Neuronal stem cell (in vitro differentiated cells): ENCODE measurements around the gene FSTL4.

Experiments
- DNase-seq: peaks from one replicate; pipeline ENCODE4 v3.0.0-alpha.2; 2013; ENCODE audit warnings: low spot score
- H2AFZ ChIP-seq: one replicate; pipeline ENCODE4 v1.6.1; 2013; ENCODE audit warnings: mild to moderate bottlenecking, low read length, inconsistent platforms
- H2AK5ac ChIP-seq: 2 replicates; pipeline ENCODE4 v1.6.1; 2013; ENCODE audit warnings: low read depth, mild to moderate bottlenecking, inconsistent platforms, low read length, moderate library complexity, mixed read lengths
- H2BK120ac ChIP-seq: 2 replicates; pipeline ENCODE4 v1.6.1; 2013; ENCODE audit warnings: low read depth, mild to moderate bottlenecking, inconsistent platforms, low read length, moderate library complexity, mixed read lengths
- H2BK12ac ChIP-seq: one replicate; pipeline ENCODE4 v1.6.1; 2013; ENCODE audit warnings: low read length, inconsistent platforms
- H2BK15ac ChIP-seq: 2 replicates; pipeline ENCODE4 v1.6.1; 2013; ENCODE audit warnings: mild to moderate bottlenecking, low read length, inconsistent platforms, mixed read lengths
- H2BK5ac ChIP-seq: one replicate; pipeline ENCODE4 v1.6.1; 2013; ENCODE audit warnings: inconsistent platforms, mild to moderate bottlenecking, low read length, moderate library complexity
- H3K14ac ChIP-seq: one replicate; pipeline ENCODE4 v1.6.1; 2013; ENCODE audit warnings: low read length, inconsistent platforms
- H3K18ac ChIP-seq: 2 replicates; pipeline ENCODE4 v1.6.1; 2013; ENCODE audit warnings: low read length, inconsistent platforms
- H3K23ac ChIP-seq: 2 replicates; pipeline ENCODE4 v1.6.1; 2013; ENCODE audit warnings: low read depth, mild to moderate bottlenecking, mixed read lengths, low read length, inconsistent platforms; ENCODE audit not compliant: poor library complexity
- H3K27ac ChIP-seq: replicated peaks from 3 replicates; pipeline ENCODE4 v1.5.1; 2013; ENCODE audit warnings: low read length, inconsistent platforms
- H3K27me3 ChIP-seq, 3 experiments: 2 replicates each; pipeline ENCODE4 v1.6.1; 2013; ENCODE audit warnings: low read length in 3 of 3, mild to moderate bottlenecking in 2 of 3, inconsistent platforms in 1 of 3, low read depth in 1 of 3, mixed read lengths in 1 of 3, moderate library complexity in 1 of 3; ENCODE audit not compliant: control insufficient read depth in 3 of 3, insufficient read depth in 3 of 3
- H3K36me3 ChIP-seq, 2 donors: replicated peaks in 1 of 2; 2 replicates each; pipeline ENCODE4 v1.6.1; 2013; ENCODE audit warnings: low read length in 2 of 2; ENCODE audit not compliant: control insufficient read depth in 2 of 2, insufficient read depth in 2 of 2
- H3K4ac ChIP-seq: 2 replicates; pipeline ENCODE4 v1.6.1; 2013; ENCODE audit warnings: inconsistent platforms, mild to moderate bottlenecking, low read length, moderate library complexity
- H3K4me1 ChIP-seq, 2 donors: 1 replicate in 1 of 2; 2 replicates in 1 of 2; pipeline ENCODE4 v1.6.1; 2013; ENCODE audit warnings: low read length in 2 of 2, low read depth in 1 of 2; ENCODE audit not compliant: control insufficient read depth in 2 of 2, insufficient read depth in 1 of 2
- H3K4me2 ChIP-seq: one replicate; pipeline ENCODE4 v1.6.1; 2013; ENCODE audit warnings: mild to moderate bottlenecking, low read length, inconsistent platforms; ENCODE audit not compliant: insufficient read depth, poor library complexity, severe bottlenecking
- H3K4me3 ChIP-seq, 2 donors: 2 replicates each; pipeline ENCODE4 v1.5.1; 2013; ENCODE audit warnings: low read length in 2 of 2, mild to moderate bottlenecking in 2 of 2, inconsistent platforms in 1 of 2, moderate library complexity in 1 of 2
- H3K79me1 ChIP-seq: one replicate; pipeline ENCODE4 v1.6.1; 2013; ENCODE audit warnings: low read depth, mild to moderate bottlenecking, inconsistent platforms, low read length, moderate library complexity
- H3K9ac ChIP-seq: one replicate; pipeline ENCODE4 v1.6.1; 2013; ENCODE audit warnings: mild to moderate bottlenecking, low read depth, low read length, inconsistent platforms; ENCODE audit not compliant: poor library complexity
- H3K9me3 ChIP-seq, 2 donors: replicated peaks in 1 of 2; 2 replicates each; pipeline versions ENCODE3 to v1.6.1; 2013; ENCODE audit warnings: low read length in 2 of 2, mild to moderate bottlenecking in 2 of 2, inconsistent platforms in 1 of 2, low read depth in 1 of 2, mixed read lengths in 1 of 2, moderate library complexity in 1 of 2; ENCODE audit not compliant: control insufficient read depth in 2 of 2, insufficient read depth in 1 of 2
- H4K8ac ChIP-seq: one replicate; pipeline ENCODE4 v1.6.1; 2013; ENCODE audit warnings: low read depth, mild to moderate bottlenecking, inconsistent platforms, low read length, moderate library complexity
- H4K91ac ChIP-seq: one replicate; pipeline ENCODE4 v1.6.1; 2013; ENCODE audit warnings: low read length, low read depth, mild to moderate bottlenecking, inconsistent platforms; ENCODE audit not compliant: poor library complexity
- WGBS, 2 donors: extraction: QIAGEN DNeasy Blood & Tissue Kit; methylation state at CpG; one replicate each; pipeline ENCODE4 v1.1.7; 2013; ENCODE audit warnings: missing lambda C conversion rate in 2 of 2, mixed read lengths in 1 of 2; ENCODE audit not compliant: insufficient read length in 2 of 2, insufficient replicate concordance in 1 of 2; ENCODE audit errors: extremely low coverage in 2 of 2; 5-methylcytosine and 5-hydroxymethylcytosine counted together

Gene FSTL4

DNA sequence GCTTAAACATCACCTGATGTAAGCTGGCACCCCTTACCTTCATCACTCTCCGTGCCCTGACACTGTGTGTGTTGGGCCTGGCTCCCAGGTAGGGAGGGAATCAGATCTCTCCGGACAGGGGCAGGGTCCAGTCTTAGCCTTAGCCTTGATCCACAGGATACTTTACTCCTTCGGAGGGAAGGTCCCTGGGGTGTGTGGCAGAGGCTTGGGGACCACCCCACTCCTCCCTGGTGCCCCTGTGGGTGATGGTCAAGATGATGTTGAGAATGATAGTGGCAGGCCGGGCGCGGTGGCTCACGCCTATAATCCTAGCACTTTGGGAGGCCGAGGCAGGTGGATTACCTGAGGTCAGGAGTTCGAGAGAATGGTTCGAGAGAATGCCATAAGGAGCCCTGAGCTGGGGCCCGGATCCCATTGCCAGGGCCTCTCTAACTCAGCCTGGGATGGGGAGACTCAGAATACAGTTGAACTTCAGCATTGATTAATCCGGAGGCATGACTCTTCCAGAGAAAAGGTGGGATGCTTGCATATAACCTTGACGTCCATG, 291.0 kb downstream of the FSTL4 start:
- no peaks in the 10 kb centered on the region for H3K9me3 ChIP-seq
- no peak overlapping the region for H3K4me3 ChIP-seq
- H4K91ac ChIP-seq: no peak overlapping the region
- no peak overlapping the region for H3K18ac ChIP-seq
- H2AK5ac ChIP-seq: peak overlapping the region; percentile 66
- DNase-seq: no peak
- H2AFZ ChIP-seq: no peak overlapping the region
- H3K4ac ChIP-seq: no peak overlapping the region
- H2BK120ac ChIP-seq: no peak overlapping the region
- peaks cover 0 to 19% of the 10 kb centered on the region in 2 donors for H3K4me1 ChIP-seq
- H3K4me2 ChIP-seq: no peak overlapping the region
- no peaks in the 10 kb centered on the region for H3K36me3 ChIP-seq
- no peak overlapping the region for H3K14ac ChIP-seq
- H2BK5ac ChIP-seq: no peak overlapping the region
- H3K27me3 ChIP-seq: peaks cover 0 to 34% (median 0%) of the 10 kb centered on the region in 3 experiments
- peak overlapping the region; percentile 14 for H3K23ac ChIP-seq
- no CpG with 5 or more reads among the region's 13 CpGs for WGBS, 2 donors
- H2BK12ac ChIP-seq: no peak overlapping the region
- H3K9ac ChIP-seq: no peak overlapping the region
- H2BK15ac ChIP-seq: no peak overlapping the region
- H3K27ac ChIP-seq: no peak overlapping the region
- H4K8ac ChIP-seq: no peak overlapping the region
- no peaks in the 10 kb centered on the region for H3K79me1 ChIP-seq

- no peak overlapping the region for H2BK120ac ChIP-seq
- H3K9ac ChIP-seq: no peak overlapping the region
- H3K79me1 ChIP-seq: no peaks in the 10 kb centered on the region
- H3K23ac ChIP-seq: no peak overlapping the region
- no peak overlapping the region for H3K18ac ChIP-seq
- H3K4ac ChIP-seq: no peak overlapping the region
- no peak for DNase-seq
- no peak overlapping the region for H3K4me3 ChIP-seq
- no peak overlapping the region for H2BK15ac ChIP-seq
- no peaks in the 10 kb centered on the region for H3K36me3 ChIP-seq
- H3K4me1 ChIP-seq: peaks cover 0 to 13% of the 10 kb centered on the region in 2 donors
- no peak overlapping the region for H2BK5ac ChIP-seq
- H3K4me2 ChIP-seq: no peak overlapping the region
- H4K8ac ChIP-seq: no peak overlapping the region
- no peak overlapping the region for H2AK5ac ChIP-seq
- H4K91ac ChIP-seq: no peak overlapping the region
- WGBS, 2 donors: no CpG with 5 or more reads among the region's 5 CpGs
- H3K27ac ChIP-seq: no peak overlapping the region
- H3K27me3 ChIP-seq: peaks cover 0 to 34% (median 0%) of the 10 kb centered on the region in 3 experiments
- H3K14ac ChIP-seq: no peak overlapping the region
- no peak overlapping the region for H2BK12ac ChIP-seq
- no peak overlapping the region for H2AFZ ChIP-seq
- H3K9me3 ChIP-seq: no peaks in the 10 kb centered on the region
Observed at GRCh38 chr5:133319905-133320520, 292.3 kb downstream of the FSTL4 start.

GRCh38 chr5:133319244-133319643, 293.1 kb downstream of the FSTL4 start:
- no peak overlapping the region for H3K4me3 ChIP-seq
- H3K27me3 ChIP-seq: peaks cover 0 to 28% (median 0%) of the 10 kb centered on the region in 3 experiments
- no peaks in the 10 kb centered on the region for H3K36me3 ChIP-seq
- H3K9ac ChIP-seq: no peak overlapping the region
- H3K4me1 ChIP-seq: peaks cover 0 to 13% of the 10 kb centered on the region in 2 donors
- peak overlapping the region; percentile 24 for H2AK5ac ChIP-seq
- H3K14ac ChIP-seq: no peak overlapping the region
- no peak overlapping the region for H3K4ac ChIP-seq
- H3K79me1 ChIP-seq: no peaks in the 10 kb centered on the region
- H2BK5ac ChIP-seq: no peak overlapping the region
- no peaks in the 10 kb centered on the region for H3K9me3 ChIP-seq
- H2BK12ac ChIP-seq: peak overlapping the region; percentile 30
- H2BK120ac ChIP-seq: peak overlapping the region; percentile 17
- DNase-seq: no peak
- H3K27ac ChIP-seq: no peak overlapping the region
- H3K18ac ChIP-seq: peak overlapping the region; percentile 86
- no peak overlapping the region for H4K91ac ChIP-seq
- H3K4me2 ChIP-seq: no peak overlapping the region
- peak overlapping the region; percentile 4 for H3K23ac ChIP-seq
- no peak overlapping the region for H4K8ac ChIP-seq
- H2BK15ac ChIP-seq: peak overlapping the region; percentile 34
- no peak overlapping the region for H2AFZ ChIP-seq
- no CpG with 5 or more reads among the region's 5 CpGs for WGBS, 2 donors

- Histone ChIP-seq H3K27me3 (peaks cover 0 to 22% (median 0%) of the 10 kb centered on the region in 3 experiments), H3K4me3 (no peak overlapping the region), H3K79me1 (no peaks in the 10 kb centered on the region), H3K4me1 (peaks cover 0 to 13% of the 10 kb centered on the region in 2 donors), H3K14ac (no peak overlapping the region), H3K4ac (no peak overlapping the region), H3K18ac (no peak overlapping the region), H2BK12ac (no peak overlapping the region), H2BK5ac (no peak overlapping the region), H3K23ac (no peak overlapping the region), H3K9me3 (no peaks in the 10 kb centered on the region), H3K27ac (no peak overlapping the region), H2AFZ (no peak overlapping the region), H3K9ac (no peak overlapping the region), H3K36me3 (no peaks in the 10 kb centered on the region), H3K4me2 (no peak overlapping the region), H4K91ac (no peak overlapping the region), H2BK15ac (no peak overlapping the region), H4K8ac (no peak overlapping the region), H2AK5ac (peak overlapping the region; percentile 21), H2BK120ac (no peak overlapping the region)
- no CpG with 5 or more reads among the region's 1 CpG for WGBS, 2 donors
- DNase-seq: no peak
Observed at GRCh38 chr5:133317558-133317957, 294.8 kb downstream of the FSTL4 start.
